Fibroblast of skin of scalp (primary cell): Measurements from ENCODE around the gene GFM2.
"Not testable (repeated sequence)": the region's sequence is repeated elsewhere in the genome, so short reads cannot be mapped to it uniquely, and the experiment has no call there.

Experiments
- DNase-seq: peaks from one replicate; pipeline ENCODE4 v3.0.0-alpha.2; 2013

GFM2 gene

GRCh38 chr5:74717596-74717995 is 49.3 kb downstream of the GFM2 start:
- DNase-seq = no peak

GRCh38 chr5:74693191-74693590 is 73.7 kb downstream of the GFM2 start:
- DNase-seq = no peak

- DNase-seq = no peak
Measured at GRCh38 chr5:74686962-74687751, 79.8 kb downstream of the GFM2 start.

GRCh38 chr5:74685979-74686631 is 80.8 kb downstream of the GFM2 start:
- no peak for DNase-seq

GRCh38 chr5:74684900-74685851 is 81.7 kb downstream of the GFM2 start, which contains the start of gene HEXB:
Gene HEXB (plus strand): TSS chr5:74685233. CDS start chr5:74685261, 28 bp downstream.
- peak; percentile 85 for DNase-seq

GRCh38 chr5:74679966-74680365 is 87.0 kb downstream of the GFM2 start:
- no peak for DNase-seq

- DNase-seq = not testable (repeated sequence)
Measured at GRCh38 chr5:74679300-74679699, 87.6 kb downstream of the GFM2 start.

GRCh38 chr5:74678123-74678522 is 88.8 kb downstream of the GFM2 start:
- not testable (repeated sequence) for DNase-seq

GRCh38 chr5:74676466-74676865 is 90.5 kb downstream of the GFM2 start:
- DNase-seq = not testable (repeated sequence)

- peak; percentile 52 for DNase-seq
Measured at GRCh38 chr5:74673011-74673790, 93.7 kb downstream of the GFM2 start.

- DNase-seq = no peak
Measured at GRCh38 chr5:74672215-74672877, 94.6 kb downstream of the GFM2 start.
